Cardiac septum (tissue), 1 donor: Measurements from ENCODE around the gene PMS1. TPM values are rescaled to one million over a fixed set of nuclear protein-coding genes. Genes with fewer than 3 reads are reported as not detected.
"Not testable (repeated sequence)": the region's sequence is repeated elsewhere in the genome, so short reads cannot be mapped to it uniquely, and the experiment has no call there.

ENCODE experiments used
- DNase-seq: peaks from one replicate; pipeline ENCODE4 v3.0.0-alpha.2; 2020; ENCODE audit warnings: low spot score
- intact Hi-C: fragments of 100-400 bp; cut with DNase I; formaldehyde crosslinking; loops from one replicate; pipeline ENCODE4 v1.14.0; 2022
- total RNA-seq: library from RNA; stranded (reverse); fragmentation: NEBNext Ultra II Directional; extraction: Animal tissue kit (Norgen Biotek cat#: 25700); gene quantifications from one replicate; pipeline ENCODE4 v1.2.1, GENCODE V29; 2021
- donor health status: DM: no; HTN: no; CAD: no.

The PMS1 gene
- total RNA-seq, 1 donor from 2014 or later, result 11.1 TPM

- DNase-seq, result no peak
- intact Hi-C loops, result loop anchor here (5.0 kb wide), 1 partner anchor 273 kb away; no protein-coding TSS in a partner anchor
Observed at GRCh38 chr2:189799531-189799930, 15.3 kb downstream of the PMS1 start.

DNA sequence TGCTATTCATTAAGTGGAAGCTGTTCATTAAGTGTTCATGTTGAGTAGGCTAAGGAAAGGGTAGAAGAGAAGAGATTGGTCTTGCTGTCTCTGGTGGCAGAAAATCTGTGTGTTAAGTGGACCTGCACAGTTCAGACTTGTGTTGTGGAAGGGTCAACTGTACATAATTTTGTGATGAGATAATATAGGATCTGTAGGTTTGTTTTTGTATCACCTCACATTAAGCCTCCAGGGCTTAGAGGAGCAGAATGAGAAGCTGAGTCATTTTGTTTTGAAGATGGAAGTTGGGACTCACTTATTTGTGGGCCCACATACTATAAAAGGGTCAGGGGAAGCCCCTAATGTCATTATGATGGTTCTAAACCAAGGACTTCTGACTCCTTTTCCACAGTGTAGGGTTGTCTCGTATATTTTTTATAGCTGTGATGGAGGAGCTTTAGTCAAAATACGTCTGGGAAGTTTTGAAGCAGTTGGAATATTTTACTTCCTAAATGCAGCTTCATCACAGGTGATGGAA, 18.2 kb downstream of the PMS1 start:
- intact Hi-C loops, result no loop called here
- DNase-seq, result no peak

DNA sequence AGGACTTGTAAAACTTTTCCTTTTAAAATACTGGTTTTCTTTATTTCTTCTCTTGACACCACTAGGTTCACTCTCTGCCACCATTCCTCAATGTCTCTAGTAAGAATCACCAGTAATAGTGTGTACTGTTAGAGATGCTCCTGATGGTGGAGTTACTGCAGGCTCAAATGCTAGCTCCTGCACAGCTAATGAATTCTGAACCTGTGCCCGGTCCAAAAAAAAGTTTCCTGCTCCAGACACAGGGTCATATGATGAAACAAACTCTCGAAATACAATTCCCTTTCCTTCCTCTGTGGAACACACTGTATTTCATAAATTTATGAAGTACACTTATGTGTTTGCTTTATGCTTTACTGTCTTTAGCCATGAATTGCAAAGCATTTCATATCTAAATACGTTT, 19.2 kb downstream of the PMS1 start:
- DNase-seq, result no peak
- intact Hi-C loops, result no loop called here

DNA sequence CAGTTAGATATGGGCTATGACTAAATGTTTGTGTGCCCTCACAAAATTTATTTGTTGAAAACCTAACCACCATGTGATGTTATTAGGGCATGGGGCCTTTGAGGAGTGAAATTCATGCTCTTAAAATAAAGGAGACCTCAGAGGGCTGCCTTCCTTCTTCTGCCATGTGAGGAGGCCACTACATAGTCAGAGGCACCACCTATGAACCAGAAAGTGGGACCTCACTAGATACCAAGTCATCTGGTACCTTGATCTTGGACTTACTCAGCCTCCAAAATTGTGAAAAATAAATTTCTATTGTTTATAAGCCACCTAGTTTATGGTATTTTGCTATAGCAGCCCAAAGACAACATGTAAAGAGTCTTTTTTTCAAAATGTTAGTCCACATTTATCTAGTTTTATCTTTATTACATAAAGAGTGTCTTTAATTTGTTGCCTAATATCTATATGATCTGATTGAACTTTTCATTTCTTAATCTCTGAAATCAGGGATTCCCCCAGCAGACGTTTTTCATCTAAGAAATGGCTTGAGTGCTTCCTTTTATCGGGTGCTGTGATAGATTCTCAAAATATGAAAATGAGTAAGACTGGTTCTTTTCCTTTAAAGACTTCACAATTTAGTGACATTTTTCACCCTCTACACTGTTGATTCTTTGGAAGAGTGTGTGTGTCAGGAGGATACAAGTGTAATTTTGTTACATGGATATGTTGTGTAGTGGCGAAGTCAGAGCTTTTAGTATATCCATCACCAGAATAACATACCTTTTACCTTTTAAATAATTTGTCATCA, 34.2 kb downstream of the PMS1 start:
- no peak for DNase-seq
- intact Hi-C loops, result no loop called here

DNA sequence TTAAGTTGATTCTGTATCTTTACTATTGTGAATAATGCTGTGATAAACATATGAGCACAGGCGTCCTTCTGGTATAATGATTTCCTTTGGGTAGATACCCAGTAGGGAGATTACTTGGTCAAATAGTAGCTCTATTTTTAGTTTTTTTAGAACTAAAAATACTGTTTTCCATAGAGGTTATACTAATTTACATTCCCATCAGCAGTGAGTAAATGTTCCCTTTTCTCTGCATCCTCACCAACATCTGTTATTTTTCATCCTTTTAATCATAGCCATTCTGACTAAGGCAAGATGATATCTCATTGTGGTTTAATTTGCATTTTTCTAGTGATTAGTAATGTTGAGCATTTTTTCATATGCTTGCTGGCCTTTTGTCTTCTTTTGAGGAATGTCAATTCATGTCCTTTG, 35.1 kb downstream of the PMS1 start:
- intact Hi-C loops, result no loop called here

DNA sequence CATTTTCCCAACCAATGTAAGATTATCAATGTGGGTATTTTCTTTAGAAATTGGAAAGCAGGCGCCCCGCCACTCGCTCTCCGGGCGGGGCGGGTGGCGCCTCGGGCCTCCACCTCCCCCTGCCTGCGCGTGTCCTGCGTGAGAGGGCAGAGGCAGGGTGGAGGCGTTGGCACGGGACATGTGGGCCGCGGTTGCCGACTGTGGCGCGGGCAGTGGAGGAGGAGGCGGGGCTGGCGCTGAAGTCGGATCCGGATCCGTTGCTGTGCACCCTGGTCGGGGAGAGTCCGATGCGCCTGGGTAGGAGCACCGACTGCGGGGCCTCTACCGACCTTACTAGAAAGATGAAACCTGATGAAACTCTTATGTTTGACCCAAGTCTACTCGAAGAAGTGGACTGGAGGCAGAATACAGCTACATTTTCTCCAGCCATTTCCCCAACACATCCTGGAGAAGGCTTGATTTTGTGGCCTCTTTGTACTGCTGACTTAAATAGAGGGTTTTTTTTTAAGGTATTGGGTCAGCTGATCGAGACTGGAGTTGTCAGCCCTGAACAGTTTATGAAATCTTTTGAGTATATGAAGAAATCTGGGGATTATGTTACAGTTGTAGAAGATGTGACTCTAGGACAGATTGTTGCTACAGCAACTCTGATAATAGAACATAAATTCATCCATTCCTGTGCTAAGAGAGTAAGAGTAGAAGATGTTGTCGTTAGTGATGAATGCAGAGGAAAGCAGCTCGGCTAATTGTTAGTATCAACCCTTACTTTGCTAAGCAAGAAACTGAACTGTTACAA, 37.9 kb downstream of the PMS1 start:
- DNase-seq, result no peak
- intact Hi-C loops, result no loop called here

More for the DNA sequence above, 35.1 kb downstream of the PMS1 start:
- DNase-seq, result no peak

DNA sequence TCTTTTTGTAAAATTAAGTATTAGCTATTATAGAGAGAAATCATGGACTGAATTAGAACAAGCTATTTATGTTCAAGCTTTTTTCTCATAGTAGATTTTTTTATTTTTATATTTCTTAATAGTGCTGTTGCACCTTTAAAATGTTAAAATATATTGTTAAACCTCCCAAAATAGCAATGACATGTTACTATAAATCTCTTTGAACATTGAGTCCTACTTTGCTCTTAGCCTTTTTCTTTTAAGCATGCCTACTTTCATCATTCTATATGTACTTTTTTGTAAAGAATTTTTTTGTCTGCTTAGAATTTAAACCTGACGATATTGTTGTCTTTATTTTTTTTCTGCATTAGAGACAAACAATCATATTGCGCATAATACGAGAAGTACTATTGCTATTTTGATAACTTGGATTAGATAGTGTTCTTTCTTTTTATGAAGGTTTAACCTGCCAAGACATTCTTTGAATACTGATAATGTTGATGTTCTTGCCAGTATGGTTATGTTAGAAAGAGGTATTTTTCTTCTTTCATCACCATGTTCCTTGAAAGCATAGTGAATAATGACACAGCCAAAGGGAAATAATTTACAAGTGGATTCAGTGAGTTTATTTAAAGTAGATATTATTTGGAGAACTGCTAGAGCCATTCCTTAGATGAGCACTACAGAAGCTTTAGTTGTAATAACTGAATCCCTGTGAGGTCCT, 40.6 kb downstream of the PMS1 start:
- intact Hi-C loops, result no loop called here
- no peak for DNase-seq

DNA sequence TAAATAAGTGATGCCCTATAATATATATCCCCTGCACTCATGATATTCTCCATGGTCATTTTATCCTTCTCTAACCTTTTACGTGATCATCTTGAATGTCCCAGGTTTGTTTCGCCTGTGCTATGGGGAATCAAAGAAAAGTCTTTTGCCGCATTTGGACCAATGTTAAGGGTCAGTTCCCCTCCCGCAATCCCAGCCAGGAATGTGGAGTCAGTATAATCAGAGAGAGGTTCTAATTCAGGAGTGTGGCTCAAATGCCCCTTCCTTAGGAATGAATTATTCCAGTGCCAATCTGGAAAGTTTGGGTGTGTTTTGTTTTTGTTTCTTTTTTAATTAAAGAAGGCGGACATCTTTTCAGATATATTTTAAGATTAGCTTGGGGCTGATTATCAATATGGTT, 41.8 kb downstream of the PMS1 start:
- intact Hi-C loops, result no loop called here
- no peak for DNase-seq

DNA sequence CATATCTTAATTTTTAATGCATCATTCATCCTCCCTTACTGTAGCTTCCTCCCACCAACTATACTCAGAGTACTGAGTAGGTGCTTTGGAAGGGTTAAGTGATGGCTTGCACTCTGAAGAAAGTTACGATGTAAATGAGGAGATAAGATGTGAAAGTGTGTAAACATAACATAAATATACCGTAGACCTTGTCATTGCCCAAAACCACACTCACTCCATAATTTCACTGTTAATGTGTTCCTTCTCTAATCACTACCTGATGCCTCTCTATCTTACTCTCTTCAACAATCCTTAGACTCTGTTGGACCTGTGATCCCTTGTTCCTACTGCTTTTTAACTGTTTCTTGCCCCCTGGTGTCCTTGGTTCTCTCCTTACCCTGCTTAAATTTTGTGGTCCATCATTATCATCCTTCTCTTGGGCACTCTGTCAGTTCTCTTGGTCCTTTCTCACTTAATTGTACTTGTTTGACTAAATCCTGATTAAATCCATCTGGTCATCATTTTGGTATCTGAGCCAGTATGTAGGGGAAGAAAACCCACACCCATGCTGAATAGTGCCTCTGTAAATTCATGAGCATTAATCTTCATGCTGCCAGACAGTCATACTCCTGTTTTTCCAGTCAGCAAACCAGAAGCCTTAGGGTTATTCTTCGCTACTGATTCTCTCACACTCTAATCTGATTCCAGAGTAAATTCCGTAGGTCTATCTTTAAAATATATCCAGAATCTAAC, 45.0 kb downstream of the PMS1 start:
- no peak for DNase-seq
- intact Hi-C loops, result no loop called here

- no peak for DNase-seq
- intact Hi-C loops, result no loop called here
Observed at GRCh38 chr2:189830510-189830909, 46.3 kb downstream of the PMS1 start.

DNA sequence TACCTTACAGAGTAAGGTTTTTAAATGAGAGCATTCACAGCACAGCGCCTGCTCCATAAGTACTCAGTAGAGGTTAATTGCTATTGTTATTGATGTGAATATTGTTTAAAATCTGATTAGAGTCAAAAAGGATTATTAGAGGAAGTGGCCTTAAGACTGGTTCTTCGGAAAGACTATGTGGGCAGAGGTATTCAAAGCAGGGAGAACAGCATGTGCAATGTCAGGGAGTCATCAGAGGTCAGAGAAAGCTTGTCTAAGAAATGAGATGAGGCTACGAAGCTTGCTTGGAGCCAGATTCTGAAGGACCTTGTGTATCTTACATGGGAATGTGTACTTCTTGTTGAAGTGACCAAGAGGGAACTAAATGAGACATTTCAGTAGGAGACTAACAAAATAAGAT, 49.8 kb downstream of the PMS1 start:
- intact Hi-C loops, result no loop called here
- DNase-seq, result no peak

DNA sequence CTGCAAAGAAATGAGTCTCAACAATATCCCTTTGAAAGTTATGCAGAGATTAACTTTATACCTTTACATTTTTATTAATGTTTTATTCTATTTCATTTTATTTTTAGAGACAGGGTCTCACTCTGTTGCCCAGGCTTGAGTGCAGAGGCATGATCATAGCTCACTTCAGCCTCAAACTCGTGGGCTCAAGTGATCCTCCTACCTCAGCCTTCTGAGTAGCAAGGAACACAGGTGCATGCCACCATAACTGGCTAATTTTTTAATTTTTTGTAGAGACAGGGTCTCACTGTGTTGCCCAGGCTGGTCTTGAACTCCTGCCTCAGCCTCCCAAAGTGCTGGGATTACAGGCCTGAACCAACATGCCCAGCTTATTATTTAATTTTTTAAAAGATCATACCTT, 50.4 kb downstream of the PMS1 start:
- intact Hi-C loops, DNase-seq: not testable (repeated sequence)

GRCh38 chr2:189835855-189836558, 51.8 kb downstream of the PMS1 start:
- intact Hi-C loops, result no loop called here
- no peak for DNase-seq

- intact Hi-C loops, result no loop called here
- DNase-seq, result no peak
Observed at GRCh38 chr2:189836644-189837043, 52.4 kb downstream of the PMS1 start.

DNA sequence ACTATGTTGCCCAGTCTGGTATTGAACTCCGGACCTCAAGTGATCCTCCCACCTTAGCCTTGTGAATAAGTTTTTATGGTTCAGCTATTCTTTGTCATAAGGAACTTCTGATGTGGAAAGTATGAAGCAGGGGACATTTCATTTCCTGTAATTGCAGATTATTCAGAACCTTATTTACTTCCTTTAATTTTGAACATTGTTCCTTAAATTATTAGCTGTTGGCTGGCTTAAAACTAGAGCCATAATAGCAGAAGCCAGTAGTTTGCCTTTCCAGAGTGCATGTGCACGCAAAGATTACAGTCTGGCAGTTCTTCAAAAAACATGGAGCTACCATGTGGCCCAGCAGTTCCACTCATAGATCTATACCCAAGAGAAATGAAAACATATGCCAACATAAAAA, 53.1 kb downstream of the PMS1 start:
- intact Hi-C loops, result no loop called here

GRCh38 chr2:189841019-189841418, 56.8 kb downstream of the PMS1 start:
- no peak for DNase-seq
- intact Hi-C loops, result no loop called here

More for the DNA sequence above, 53.1 kb downstream of the PMS1 start:
- DNase-seq, result no peak

- DNase-seq, result no peak
Observed at GRCh38 chr2:189848276-189848675, 64.0 kb downstream of the PMS1 start.

DNA sequence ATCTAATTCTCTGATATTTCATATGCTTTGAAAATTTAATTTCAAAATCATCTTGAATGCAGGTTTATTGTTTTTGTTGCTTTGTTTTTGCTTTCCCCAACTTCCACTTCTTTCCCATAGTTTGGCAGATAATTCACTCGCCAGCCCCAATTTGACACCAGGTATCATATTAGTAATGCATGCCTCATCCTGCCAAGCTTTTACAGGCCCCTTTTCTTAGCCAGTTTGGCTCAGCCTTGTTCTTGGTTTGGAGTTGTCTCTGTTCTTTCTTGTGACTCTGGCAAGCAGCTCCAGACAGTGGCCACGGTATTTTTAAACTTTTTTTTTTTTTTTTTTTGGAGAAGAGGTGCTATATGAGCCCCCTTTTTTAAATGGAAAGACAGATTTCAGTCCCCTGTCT, 65.3 kb downstream of the PMS1 start:
- intact Hi-C loops, result no loop called here
- DNase-seq, result no peak

More at GRCh38 chr2:189848276-189848675, 64.0 kb downstream of the PMS1 start:
- intact Hi-C loops, result no loop called here
